Activated B cell treated with CpG ODN at 0.5 μM for 24 hours (primary cell): Measurements from ENCODE around the gene ZNF524. TPM values are rescaled to one million over a fixed set of nuclear protein-coding genes. Genes with fewer than 3 reads are reported as not detected.
A peak's percentile ranks its signal among the peaks of the same experiment; 100 is the strongest.

ENCODE experiments used
- ATAC-seq: fragments of 200-7000 bp; cut with Tn5 transposase; one replicate; pipeline ENCODE4 v1.10.0; 2021; ENCODE audit warnings: low read depth, mild to moderate bottlenecking, moderate library complexity
- CTCF ChIA-PET: fragments of 350-600 bp; sonication (Branson Sonifier 250); formaldehyde crosslinking; loops from one replicate; lab custom pipeline; 2021; ENCODE audit warnings: antibody characterized with exemption; lab: Charles Lee
- POLR2A ChIA-PET: fragments of 350-600 bp; sonication (Branson Sonifier 250); formaldehyde crosslinking; loops from one replicate; lab custom pipeline; 2021; ENCODE audit warnings: antibody characterized with exemption; lab: Charles Lee
- DNase-seq: peaks from one replicate; pipeline ENCODE4 v3.0.0; 2022
- H3K27ac Mint-ChIP-seq: one replicate; pipeline ENCODE4 v1.8.0; 2020; ENCODE audit warnings: mixed read lengths
- H3K27me3 Mint-ChIP-seq: one replicate; pipeline ENCODE4 v1.8.0; 2021; ENCODE audit warnings: mixed read lengths
- H3K36me3 Mint-ChIP-seq: one replicate; pipeline ENCODE4 v1.8.0; 2021; ENCODE audit warnings: low read depth, mixed read lengths
- H3K4me1 Mint-ChIP-seq: one replicate; pipeline ENCODE4 v1.8.0; 2021; ENCODE audit warnings: mixed read lengths
- H3K4me3 Mint-ChIP-seq: one replicate; pipeline ENCODE4 v1.8.0; 2020; ENCODE audit warnings: mild to moderate bottlenecking, mixed read lengths
- H3K9me3 Mint-ChIP-seq: one replicate; pipeline ENCODE4 v1.8.0; 2020; ENCODE audit warnings: mixed read lengths
- intact Hi-C: fragments of 100-400 bp; cut with micrococcal nuclease; formaldehyde crosslinking; loops from one replicate; pipeline ENCODE4 v1.15.1; 2024
- total RNA-seq: library from RNA; stranded (reverse); gene quantifications from 2 replicates; pipeline ENCODE4 v1.2.3, GENCODE V29; 2022
- TF ChIP-seq, protein P1 (sequence below): fragments of 200-600 bp; IDR thresholded peaks from one replicate; pipeline ENCODE4 v1.8.0; 2022; ENCODE audit warnings: antibody characterized with exemption, mild to moderate bottlenecking

ZNF524 gene
- total RNA-seq, 1 donor from 2014 or later: 16.1 TPM

DNA sequence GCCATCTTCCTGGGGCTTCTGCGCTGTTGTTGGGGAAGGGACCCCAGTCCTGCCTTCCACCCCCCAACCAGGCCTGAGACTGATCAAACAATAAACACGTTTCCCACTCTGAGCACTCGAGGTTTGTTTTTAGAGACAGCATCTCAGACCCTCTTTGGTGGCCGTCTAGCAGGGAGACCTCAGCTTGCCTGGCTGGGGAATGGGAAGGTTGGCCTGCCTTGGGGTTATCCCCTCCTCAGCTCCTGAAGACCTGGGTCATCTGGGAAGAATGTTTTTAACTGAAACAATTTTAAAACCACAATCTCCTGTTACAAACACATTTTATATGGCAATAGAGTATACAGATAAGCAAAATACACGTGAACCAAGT is 45.4 kb downstream of the ZNF524 start:
- no peak for ATAC-seq
- Mint-ChIP-seq H3K9me3 (no peaks in the 10 kb centered on the region), H3K4me3 (peak overlapping the region; percentile 28), H3K27me3 (no peaks in the 10 kb centered on the region), H3K27ac (peak overlapping the region; percentile 53), H3K36me3 (peaks cover 28% of the 10 kb centered on the region), H3K4me1 (peaks cover 69% of the 10 kb centered on the region)
- DNase-seq: no peak
- TF ChIP-seq, protein P1, sequence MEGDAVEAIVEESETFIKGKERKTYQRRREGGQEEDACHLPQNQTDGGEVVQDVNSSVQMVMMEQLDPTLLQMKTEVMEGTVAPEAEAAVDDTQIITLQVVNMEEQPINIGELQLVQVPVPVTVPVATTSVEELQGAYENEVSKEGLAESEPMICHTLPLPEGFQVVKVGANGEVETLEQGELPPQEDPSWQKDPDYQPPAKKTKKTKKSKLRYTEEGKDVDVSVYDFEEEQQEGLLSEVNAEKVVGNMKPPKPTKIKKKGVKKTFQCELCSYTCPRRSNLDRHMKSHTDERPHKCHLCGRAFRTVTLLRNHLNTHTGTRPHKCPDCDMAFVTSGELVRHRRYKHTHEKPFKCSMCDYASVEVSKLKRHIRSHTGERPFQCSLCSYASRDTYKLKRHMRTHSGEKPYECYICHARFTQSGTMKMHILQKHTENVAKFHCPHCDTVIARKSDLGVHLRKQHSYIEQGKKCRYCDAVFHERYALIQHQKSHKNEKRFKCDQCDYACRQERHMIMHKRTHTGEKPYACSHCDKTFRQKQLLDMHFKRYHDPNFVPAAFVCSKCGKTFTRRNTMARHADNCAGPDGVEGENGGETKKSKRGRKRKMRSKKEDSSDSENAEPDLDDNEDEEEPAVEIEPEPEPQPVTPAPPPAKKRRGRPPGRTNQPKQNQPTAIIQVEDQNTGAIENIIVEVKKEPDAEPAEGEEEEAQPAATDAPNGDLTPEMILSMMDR: no peak
- ChIA-PET POLR2A (interaction anchor here (0.7 to 4.7 kb wide), 4 partner anchors 9 to 391 kb away, joined by 3 to 47 read pairs (median 4); partner anchors contain the start of genes HSPBP1 and U2AF2), CTCF (interaction anchor here (4.4 kb wide), 1 partner anchor 12 kb away, joined by 33 read pairs; no protein-coding TSS in a partner anchor)
- intact Hi-C loops: loop anchor here (10.0 kb wide), 2 partner anchors 669 to 1181 kb away; partner anchors contain the start of genes LENG9 and ZSCAN5A

GRCh38 chr19:55646889-55647731 is 47.0 kb downstream of the ZNF524 start:
- ChIA-PET CTCF (interaction anchor here (0.8 to 4.4 kb wide), 3 partner anchors 10 to 47 kb away, joined by 3 to 33 read pairs (median 4); partner anchors contain the start of genes FIZ1 and ZNF524), POLR2A (interaction anchor here (0.6 to 4.7 kb wide), 13 partner anchors 10 to 1199 kb away, joined by 3 to 45 read pairs (median 10); partner anchors contain the start of genes FIZ1, LENG8, ZNF524 and ZNF628)
- Mint-ChIP-seq H3K36me3 (peaks cover 36% of the 10 kb centered on the region), H3K9me3 (no peaks in the 10 kb centered on the region), H3K27ac (peak overlapping the region; percentile 95), H3K4me1 (peaks cover 62% of the 10 kb centered on the region), H3K27me3 (no peaks in the 10 kb centered on the region), H3K4me3 (peak overlapping the region; percentile 95)
- TF ChIP-seq, protein P1: no peak
- intact Hi-C loops: loop anchor here (10.0 kb wide), 2 partner anchors 668 to 1182 kb away; partner anchors contain the start of genes LENG9 and ZSCAN5A
- ATAC-seq (peak; percentile 22), DNase-seq (no peak)

DNA sequence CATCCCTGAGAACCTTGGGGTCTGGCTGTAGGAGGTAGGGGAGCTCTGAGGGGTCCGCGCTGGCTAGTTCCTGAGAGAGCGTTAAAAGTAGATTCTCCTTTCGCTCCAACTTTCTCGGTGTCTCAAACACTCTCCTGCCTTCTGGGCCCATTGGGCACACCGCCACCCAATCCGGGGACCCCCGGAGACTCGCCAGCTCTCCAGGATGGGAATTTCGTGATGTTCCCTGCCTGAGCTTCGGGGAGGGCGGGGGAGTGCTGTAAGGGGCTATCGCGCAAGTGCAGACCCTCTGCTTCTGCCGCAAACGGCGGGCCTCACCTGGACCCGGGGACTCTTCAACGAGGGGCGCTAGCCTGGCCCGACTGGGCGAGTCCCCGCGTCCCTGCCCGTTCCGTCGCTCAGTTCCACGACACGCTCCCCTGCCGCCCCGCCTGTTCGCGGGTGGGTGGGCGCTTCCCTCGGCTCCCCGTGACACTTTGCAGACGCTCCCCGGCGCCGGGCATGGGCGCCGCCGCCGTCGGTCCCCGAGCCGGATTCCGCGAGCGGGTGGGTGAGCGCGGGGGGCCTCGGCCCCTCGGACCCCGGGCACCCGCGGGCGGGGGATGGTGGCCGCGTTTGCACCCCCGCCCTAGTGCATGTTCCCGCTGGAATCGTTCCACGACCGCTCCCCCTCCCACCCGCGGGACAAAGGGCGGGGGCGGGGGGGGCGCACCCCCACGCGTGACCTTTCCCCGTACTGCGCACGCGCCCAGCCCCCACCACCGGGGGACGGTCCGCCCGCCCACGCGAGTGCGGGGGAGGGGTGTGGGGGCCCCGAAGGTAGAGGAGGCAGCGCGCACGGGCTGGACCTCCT is 47.9 kb downstream of the ZNF524 start, which contains the start of gene CCDC106:
Gene CCDC106, plus strand, starts transcription at position 481 of the 853 bp plus-strand sequence. CDS start 835 bp downstream, outside the sequence.
- Mint-ChIP-seq H3K36me3 (peaks cover 39% of the 10 kb centered on the region), H3K27ac (peak within 1 kb of the TSS; percentile 95), H3K4me1 (peaks cover 61% of the 10 kb centered on the region), H3K4me3 (peak within 1 kb of the TSS; percentile 95), H3K9me3 (no peaks in the 10 kb centered on the region), H3K27me3 (no peaks in the 10 kb centered on the region)
- ChIA-PET POLR2A (interaction anchor here (0.6 to 4.7 kb wide), 13 partner anchors 10 to 564 kb away, joined by 3 to 45 read pairs (median 10); partner anchors contain the start of genes FIZ1, HSPBP1, ZNF524 and ZNF628), CTCF (interaction anchor here (1.0 to 4.4 kb wide), 2 partner anchors 11 to 15 kb away, joined by 4 to 33 read pairs; no protein-coding TSS in a partner anchor)
- TF ChIP-seq, protein P1: no peak
- peak; percentile 23 for ATAC-seq
- intact Hi-C loops: loop anchor here (10.0 kb wide), 2 partner anchors 667 to 1183 kb away; partner anchors contain the start of genes LENG9 and ZSCAN5A
- DNase-seq: peak; percentile 76

DNA sequence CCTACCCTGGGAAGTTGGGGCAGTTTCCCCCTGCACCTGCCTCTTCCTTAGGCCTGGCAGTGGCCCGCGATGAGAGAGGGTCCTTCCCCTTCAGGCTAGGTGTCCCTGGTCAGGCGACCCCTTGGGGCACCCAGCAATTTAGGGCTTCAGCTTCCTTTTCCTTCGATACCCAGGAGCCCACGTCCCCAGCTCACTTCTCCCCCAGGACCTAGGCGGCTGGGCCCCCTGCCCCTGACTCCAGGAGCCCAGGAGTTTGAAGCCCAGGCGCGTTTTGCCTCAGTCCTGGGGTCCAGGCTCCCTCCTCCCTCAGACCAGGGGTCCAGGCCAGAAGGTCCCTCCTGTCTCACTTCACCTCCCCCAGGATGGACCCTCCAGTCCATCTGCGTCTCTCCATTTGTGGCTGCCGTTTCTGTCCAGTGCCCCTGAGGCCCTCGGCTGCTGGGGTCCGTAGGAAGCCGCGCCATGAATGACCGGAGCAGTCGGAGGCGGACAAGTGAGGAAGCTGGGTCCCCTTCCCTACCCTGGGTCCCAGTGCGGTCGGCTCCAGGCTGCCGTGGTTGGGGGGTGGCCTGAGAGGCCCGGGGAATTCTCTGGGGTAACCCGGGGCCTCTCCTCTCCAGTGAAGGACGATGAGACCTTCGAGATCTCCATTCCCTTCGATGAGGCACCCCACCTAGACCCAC is 48.6 kb downstream of the ZNF524 start:
- CTCF ChIA-PET: interaction anchor here (0.7 to 1.7 kb wide), 2 partner anchors 16 to 145 kb away, joined by 3 to 4 read pairs; no protein-coding TSS in a partner anchor
- Mint-ChIP-seq H3K4me3 (peak overlapping the region; percentile 83), H3K9me3 (no peaks in the 10 kb centered on the region), H3K36me3 (peaks cover 37% of the 10 kb centered on the region), H3K27ac (peak overlapping the region; percentile 80), H3K4me1 (peaks cover 59% of the 10 kb centered on the region), H3K27me3 (no peaks in the 10 kb centered on the region)
- ATAC-seq (no peak), DNase-seq (no peak)
- intact Hi-C loops: loop anchor here (10.0 kb wide), 2 partner anchors 666 to 1184 kb away; partner anchors contain the start of genes LENG9 and ZSCAN5A
- TF ChIP-seq, protein P1: no peak
- POLR2A ChIA-PET: interaction anchor here (0.8 to 4.7 kb wide), 5 partner anchors 11 to 564 kb away, joined by 3 to 45 read pairs (median 5); partner anchors contain the start of genes FIZ1 and ZNF524
